Right lobe of liver (tissue), 6 donors: ENCODE measurements around the gene PIAS4. TPM values are rescaled to one million over a fixed set of nuclear protein-coding genes. Genes with fewer than 3 reads are reported as not detected.

Experiments used
- ATAC-seq, 4 donors: fragments of 200-7000 bp; cut with Tn5 transposase; one replicate each; pipeline ENCODE4 v1.9.1; 2020; ENCODE audit warnings: mild to moderate bottlenecking in 4 of 4, moderate library complexity in 4 of 4
- DNase-seq, 3 donors: peaks; one replicate each; pipeline ENCODE4 v3.0.0-alpha.2; 2020
- H3K27ac ChIP-seq, 3 donors: fragments of 200-600 bp; one replicate each; pipeline ENCODE4 v1.8.0; 2022
- H3K27me3 ChIP-seq, 2 donors: fragments of 200-600 bp; one replicate each; pipeline ENCODE4 v1.8.0; 2022
- H3K36me3 ChIP-seq, 4 donors: fragments of 200-600 bp; sonication (generic) in 1 of 4; one replicate each; pipeline versions ENCODE4 v1.5.1 to v1.8.0; 2017 to 2022; ENCODE audit warnings: control low read depth in 1 of 4
- H3K4me1 ChIP-seq, 4 donors: fragments of 200-600 bp; sonication (generic) in 1 of 4; one replicate each; pipeline versions ENCODE4 v1.5.1 to v1.8.0; 2017 to 2022; ENCODE audit warnings: control low read depth in 1 of 4
- H3K4me3 ChIP-seq, 3 donors: fragments of 200-600 bp; one replicate each; pipeline ENCODE4 v1.8.0; 2022
- H3K9me3 ChIP-seq, 4 donors: fragments of 200-600 bp; sonication (generic) in 1 of 4; one replicate each; pipeline versions ENCODE4 v1.5.1 to v1.8.0; 2017 to 2022; ENCODE audit warnings: control low read depth in 1 of 4
- CTCF ChIP-seq, 4 donors: fragments of 200-600 bp in 3 of 4; fragments of 450-650 bp in 1 of 4; IDR thresholded peaks; one replicate each; pipeline versions ENCODE4 v1.5.1 to v1.8.0; 2016 to 2022; ENCODE audit warnings: antibody characterized with exemption in 4 of 4, mild to moderate bottlenecking in 2 of 4
- POLR2A ChIP-seq: fragments of 450-650 bp; IDR thresholded peaks from one replicate; pipeline ENCODE4 v1.6.1; 2017; ENCODE audit warnings: antibody characterized with exemption, mild to moderate bottlenecking
- WGBS: methylation state at CpG from one replicate; pipeline ENCODE4 v1.1.6; 2018; ENCODE audit warnings: low coverage, low lambda C conversion rate; ENCODE audit not compliant: insufficient coverage; ENCODE audit errors: missing lambda C conversion rate; 5-methylcytosine and 5-hydroxymethylcytosine counted together
- intact Hi-C, 2 donors: fragments of 100-400 bp; cut with DNase I; formaldehyde crosslinking; loops; one replicate each; pipeline versions ENCODE4 v1.11.2 to v1.14.1; 2022
- total RNA-seq, 6 experiments: library from RNA; depleted of rRNA in 2 of 6; stranded (reverse); fragments of >200 nt in 2 of 6; fragmentation: NEBNext Ultra II Directional in 3 of 6; extraction: Animal tissue kit (Norgen Biotek cat#: 25700) in 3 of 6; gene quantifications; one replicate each; pipeline versions ENCODE4 v1.1.0 to v1.2.4, GENCODE V29; 2016 to 2023
- donor health status: DM: no; HTN: yes; CAD: no.
- donor health status: DM: no; HTN: no; CAD: no.
- donor health status: DM: no; HTN: no; CAD: no.
- donor health status: DM: no; HTN: yes; CAD: no.
- donor health status: DM: no; HTN: yes; CAD: no.

Gene PIAS4
- total RNA-seq, 6 experiments from 2014 or later, result 9.9 to 20.0 (median 14.9) TPM

- no peak for ATAC-seq
- Histone ChIP-seq H3K4me3 (no peak overlapping the region), H3K9me3 (no peaks in the 10 kb centered on the region), H3K27ac (no peak overlapping the region), H3K4me1 (no peaks in the 10 kb centered on the region), H3K36me3 (peaks cover 0 to 26% (median 6%) of the 10 kb centered on the region in 4 donors), H3K27me3 (no peaks in the 10 kb centered on the region)
- intact Hi-C loops, result no loop called here
- TF ChIP-seq POLR2A, result no peak
- TF ChIP-seq CTCF (IDR thresholded peaks at IDR 0.05), result no peak
- WGBS, result 87% methylated on average over 26 of the region's 33 CpGs
- DNase-seq, result no peak
These were observed 30.5 kb downstream of the PIAS4 start for GRCh38 chr19:4038057-4038456.

- DNase-seq (peak in 1 of 3 donors; percentile 44), ATAC-seq (no peak)
- intact Hi-C loops, result no loop called here
- TF ChIP-seq CTCF (IDR thresholded peaks at IDR 0.05) (no peak), POLR2A (no peak)
- Histone ChIP-seq H3K4me1 (no peaks in the 10 kb centered on the region), H3K27me3 (no peaks in the 10 kb centered on the region), H3K9me3 (no peaks in the 10 kb centered on the region), H3K4me3 (no peak overlapping the region), H3K36me3 (peaks cover 0 to 20% (median 4%) of the 10 kb centered on the region in 4 donors), H3K27ac (no peak overlapping the region)
- 78% methylated on average over 11 of the region's 40 CpGs for WGBS
These were observed 31.3 kb downstream of the PIAS4 start for GRCh38 chr19:4038661-4039423.

GRCh38 chr19:4042064-4042730, 34.7 kb downstream of the PIAS4 start:
- Histone ChIP-seq H3K27me3 (no peaks in the 10 kb centered on the region), H3K4me1 (no peaks in the 10 kb centered on the region), H3K27ac (no peak overlapping the region), H3K4me3 (no peak overlapping the region), H3K36me3 (peaks cover 0 to 17% (median 1%) of the 10 kb centered on the region in 4 donors), H3K9me3 (no peaks in the 10 kb centered on the region)
- no peak for TF ChIP-seq POLR2A
- TF ChIP-seq CTCF (IDR thresholded peaks at IDR 0.05), result no peak
- DNase-seq (peak in 1 of 3 donors; percentile 45), ATAC-seq (peak in 3 of 4 donors; percentile 3 to 34 (median 25))
- intact Hi-C loops, result no loop called here
- 50% methylated on average over 1 of the region's 14 CpGs for WGBS

GRCh38 chr19:4042731-4043082, 35.2 kb downstream of the PIAS4 start:
- Histone ChIP-seq H3K27ac (no peak overlapping the region), H3K4me3 (no peak overlapping the region), H3K36me3 (peaks cover 0 to 17% (median 1%) of the 10 kb centered on the region in 4 donors), H3K9me3 (no peaks in the 10 kb centered on the region), H3K27me3 (no peaks in the 10 kb centered on the region), H3K4me1 (no peaks in the 10 kb centered on the region)
- ATAC-seq (peak in 3 of 4 donors; percentile 11 to 42 (median 19)), DNase-seq (peak in 1 of 3 donors; percentile 47)
- no peak for TF ChIP-seq CTCF (IDR thresholded peaks at IDR 0.05)
- TF ChIP-seq POLR2A, result no peak
- no CpG with 5 or more reads among the region's 14 CpGs for WGBS
- intact Hi-C loops, result no loop called here
